Measurements from ENCODE around the gene HSD17B14. TPM values are rescaled to one million over a fixed set of nuclear protein-coding genes. Genes with fewer than 3 reads are reported as not detected.
"Not testable (repeated sequence)": the region's sequence is repeated elsewhere in the genome, so short reads cannot be mapped to it uniquely, and the experiment has no call there.

The HSD17B14 gene
- total RNA-seq, 6 donors from 2014 or later = 13.8 to 65.0 (median 28.5) TPM

- H3K27ac ChIP-seq = peak overlapping the region in 2 of 4 donors; percentile 8 to 61
- 44 to 67% methylated on average over 13 of the region's 13 CpGs for WGBS, 2 donors
- H3K4me3 ChIP-seq = no peak overlapping the region
- H3K36me3 ChIP-seq = no peaks in the 10 kb centered on the region
- ATAC-seq (ENCODE audit: low FRiP score in 2 of 2) = peak; percentile 4 to 12
- H3K27me3 ChIP-seq = no peaks in the 10 kb centered on the region
- no peaks in the 10 kb centered on the region for H3K9me3 ChIP-seq
- peak in 1 of 2 donors; percentile 80 for DNase-seq
- TF ChIP-seq CTCF (IDR thresholded peaks at IDR 0.05) = no peak
- no peak for TF ChIP-seq POLR2A (IDR thresholded peaks at IDR 0.05)
- TF ChIP-seq EP300 (IDR thresholded peaks at IDR 0.05) = no peak
- TF ChIP-seq POLR2AphosphoS5 (IDR thresholded peaks at IDR 0.05) = peak in 1 of 2 donors; percentile 24
- peaks cover 0 to 4% (median 0%) of the 10 kb centered on the region in 4 donors for H3K4me1 ChIP-seq
Measured at GRCh38 chr19:48772503-48772953, 63.8 kb downstream of the HSD17B14 start.

GRCh38 chr19:48770734-48771472 is 65.4 kb downstream of the HSD17B14 start:
- H3K4me1 ChIP-seq = peaks cover 0 to 4% (median 0%) of the 10 kb centered on the region in 4 donors
- H3K4me3 ChIP-seq = no peak overlapping the region
- TF ChIP-seq EP300 (IDR thresholded peaks at IDR 0.05) = no peak
- no peak for TF ChIP-seq POLR2A (IDR thresholded peaks at IDR 0.05)
- TF ChIP-seq POLR2AphosphoS5 (IDR thresholded peaks at IDR 0.05) = no peak
- no peak for TF ChIP-seq CTCF (IDR thresholded peaks at IDR 0.05)
- H3K36me3 ChIP-seq = no peaks in the 10 kb centered on the region
- WGBS, 2 donors = 77 to 80% methylated on average over 18 to 20 of the region's 20 CpGs
- H3K27ac ChIP-seq = peak overlapping the region in 3 of 4 donors; percentile 45 to 63 (median 57)
- DNase-seq = peak in 1 of 2 donors; percentile 60
- ATAC-seq (ENCODE audit: low FRiP score in 2 of 2) = no peak
- H3K27me3 ChIP-seq = no peaks in the 10 kb centered on the region
- no peaks in the 10 kb centered on the region for H3K9me3 ChIP-seq

GRCh38 chr19:48770266-48770665 is 66.0 kb downstream of the HSD17B14 start:
- Histone ChIP-seq H3K36me3 (no peaks in the 10 kb centered on the region), H3K4me3 (no peak overlapping the region), H3K27me3 (no peaks in the 10 kb centered on the region), H3K9me3 (no peaks in the 10 kb centered on the region), H3K4me1 (peaks cover 0 to 4% (median 0%) of the 10 kb centered on the region in 4 donors), H3K27ac (peak overlapping the region in 3 of 4 donors; percentile 45 to 63 (median 57))
- DNase-seq (peak in 1 of 2 donors; percentile 34), ATAC-seq (ENCODE audit: low FRiP score in 2 of 2) (peak in 1 of 2 donors; percentile 85)
- TF ChIP-seq POLR2AphosphoS5 (IDR thresholded peaks at IDR 0.05) (no peak), POLR2A (IDR thresholded peaks at IDR 0.05) (no peak), EP300 (IDR thresholded peaks at IDR 0.05) (no peak), CTCF (IDR thresholded peaks at IDR 0.05) (no peak)
- 77 to 86% methylated on average over 7 of the region's 7 CpGs for WGBS, 2 donors

- WGBS, 2 donors = 48 to 61% methylated on average over 10 to 11 of the region's 11 CpGs
- ATAC-seq (ENCODE audit: low FRiP score in 2 of 2) = no peak
- H3K27ac ChIP-seq = peak overlapping the region in 2 of 4 donors; percentile 45 to 63
Measured at GRCh38 chr19:48768994-48769713, 67.1 kb downstream of the HSD17B14 start.

GRCh38 chr19:48768171-48768753 is 68.0 kb downstream of the HSD17B14 start:
- DNase-seq; H3K36me3 ChIP-seq; H3K4me1 ChIP-seq; H3K9me3 ChIP-seq; H3K4me3 ChIP-seq; H3K27me3 ChIP-seq; ATAC-seq (ENCODE audit: low FRiP score in 2 of 2): not testable (repeated sequence)
- H3K27ac ChIP-seq = peak overlapping the region in 1 of 4 donors; percentile 44
- WGBS, 2 donors = 54% methylated on average over 5 to 6 of the region's 6 CpGs

More at GRCh38 chr19:48768994-48769713, 67.1 kb downstream of the HSD17B14 start:
- Histone ChIP-seq H3K4me3 (no peak overlapping the region), H3K9me3 (no peaks in the 10 kb centered on the region), H3K27me3 (no peaks in the 10 kb centered on the region), H3K36me3 (no peaks in the 10 kb centered on the region), H3K4me1 (no peaks in the 10 kb centered on the region)
- peak in 1 of 2 donors; percentile 57 for DNase-seq
- TF ChIP-seq POLR2A (IDR thresholded peaks at IDR 0.05) (no peak), CTCF (IDR thresholded peaks at IDR 0.05) (no peak), POLR2AphosphoS5 (IDR thresholded peaks at IDR 0.05) (no peak), EP300 (IDR thresholded peaks at IDR 0.05) (no peak)

- not testable (repeated sequence) for H3K9me3 ChIP-seq; H3K27me3 ChIP-seq; H3K36me3 ChIP-seq; H3K27ac ChIP-seq; H3K4me3 ChIP-seq; DNase-seq; ATAC-seq (ENCODE audit: low FRiP score in 2 of 2); H3K4me1 ChIP-seq
- WGBS, 2 donors = 55 to 56% methylated on average over 5 of the region's 5 CpGs
Measured at GRCh38 chr19:48765816-48766215, 70.5 kb downstream of the HSD17B14 start.

All from upper lobe of left lung (tissue), 6 donors.